K562 (cell line): Measurements from ENCODE around the gene TMEM181. TPM values are rescaled to one million over a fixed set of nuclear protein-coding genes. Genes with fewer than 3 reads are reported as not detected.
"Not testable (repeated sequence)": the region's sequence is repeated elsewhere in the genome, so short reads cannot be mapped to it uniquely, and the experiment has no call there.

Source experiments
- ATAC-seq: fragments of 200-7000 bp; cut with Tn5 transposase; 3 replicates; pipeline ENCODE4 v1.9.1; 2020; ENCODE audit warnings: moderate library complexity
- BruUV-seq: library from RNA; stranded (reverse); fragments of 400-500 nt; replicated peaks from 2 replicates; lab custom pipeline; 2021; lab: Mats Ljungman, UMichigan
- CTCF ChIA-PET: fragments of 300-600 bp; formaldehyde crosslinking; extraction: SDS; loops from one replicate; lab custom pipeline; 2021; ENCODE audit warnings: low intra/inter-chr PET ratio; lab: Yijun Ruan, JAX
- POLR2A ChIA-PET: fragments of 300-600, 350-650 bp; sonication (Branson Sonifier 250); formaldehyde crosslinking; extraction: SDS; loops from one replicate; lab custom pipeline; 2021; ENCODE audit warnings: antibody characterized with exemption, inconsistent platforms; lab: Yijun Ruan, JAX
- DNase-seq, 4 experiments: peaks; one replicate each; pipeline versions ENCODE4 v3.0.0 to v3.0.0-alpha.2; 2011 to 2018; ENCODE audit warnings: low spot score in 3 of 4, mixed read lengths in 3 of 4; ENCODE audit errors: extremely low read depth in 1 of 4
- FAIRE-seq: peaks from 2 replicates; lab custom pipeline; 2011; peaks lifted over from hg19 to GRCh38; lab: Jason Lieb, UNC
- H2AFZ ChIP-seq: 2 replicates; pipeline ENCODE4 v1.6.0; 2011; ENCODE audit warnings: low read depth, low read length, control low read depth, inconsistent platforms
- H3K27ac ChIP-seq: fragments of 200-600 bp; 3 replicates; pipeline ENCODE4 v1.8.0; 2011; ENCODE audit warnings: low read depth, mild to moderate bottlenecking, control low read depth, inconsistent platforms, low read length, moderate library complexity, mixed read lengths; ENCODE audit errors: extremely low read depth
- H3K27me3 ChIP-seq, 2 experiments: fragments of 300-600 bp in 1 of 2; 2 replicates in 1 of 2; 3 replicates in 1 of 2; pipeline versions ENCODE4 v1.6.0 to v1.8.0; 2011; ENCODE audit warnings: inconsistent platforms in 2 of 2, low read length in 2 of 2, mild to moderate bottlenecking in 1 of 2, mixed read lengths in 1 of 2, moderate library complexity in 1 of 2; ENCODE audit not compliant: control insufficient read depth in 2 of 2, insufficient read depth in 2 of 2
- H3K36me3 ChIP-seq: fragments of 300-600 bp; 3 replicates; pipeline ENCODE4 v1.8.0; 2011; ENCODE audit warnings: mild to moderate bottlenecking, low read length, inconsistent platforms; ENCODE audit not compliant: control insufficient read depth, insufficient read depth
- H3K4me1 ChIP-seq, 2 experiments: fragments of 200-600 bp in 1 of 2; replicated peaks in 1 of 2; 2 replicates in 1 of 2; 3 replicates in 1 of 2; pipeline versions ENCODE4 v1.5.1 to v1.8.0; 2011; ENCODE audit warnings: inconsistent platforms in 2 of 2, low read length in 2 of 2, mild to moderate bottlenecking in 1 of 2, mixed read lengths in 1 of 2, moderate library complexity in 1 of 2; ENCODE audit not compliant: control insufficient read depth in 2 of 2, insufficient read depth in 2 of 2
- H3K4me2 ChIP-seq: 2 replicates; pipeline ENCODE4 v1.6.1; 2011; ENCODE audit warnings: low read length, control low read depth, inconsistent platforms, mixed read lengths; ENCODE audit not compliant: insufficient read depth
- H3K4me3 ChIP-seq: fragments of 200-600 bp; sonication (generic), shearing (Covaris generic); 2 replicates; pipeline ENCODE4 v1.5.1; 2016; ENCODE audit warnings: control low read depth, inconsistent platforms
- H3K79me2 ChIP-seq: fragments of 200-600 bp; 3 replicates; pipeline ENCODE4 v1.8.0; 2011; ENCODE audit warnings: low read length, inconsistent platforms; ENCODE audit not compliant: control insufficient read depth, insufficient read depth
- H3K9ac ChIP-seq, 2 experiments: 2 replicates each; pipeline versions ENCODE4 v1.6.0 to v1.6.1; 2011; ENCODE audit warnings: low read depth in 2 of 2, low read length in 2 of 2, control low read depth in 1 of 2, inconsistent platforms in 1 of 2, mild to moderate bottlenecking in 1 of 2, mixed read lengths in 1 of 2; ENCODE audit not compliant: insufficient read depth in 1 of 2
- H3K9me1 ChIP-seq: one replicate; pipeline ENCODE4 v1.6.0; 2011; ENCODE audit warnings: inconsistent platforms, mild to moderate bottlenecking, low read length, moderate library complexity; ENCODE audit not compliant: control insufficient read depth, insufficient read depth
- H3K9me3 ChIP-seq: replicated peaks from 2 replicates; pipeline ENCODE4 v1.5.1; 2011; ENCODE audit warnings: low read depth, low read length, inconsistent platforms; ENCODE audit not compliant: control insufficient read depth, insufficient read depth
- H4K20me1 ChIP-seq: replicated peaks from 2 replicates; pipeline ENCODE4 v1.6.1; 2011; ENCODE audit warnings: low read length, inconsistent platforms, mixed read lengths; ENCODE audit not compliant: control insufficient read depth, insufficient read depth
- WGBS: fragments of 100-300 bp; shearing (Covaris generic); methylation state at CpG from one replicate; pipeline ENCODE4 v1.1.6; 2016; ENCODE audit warnings: low coverage, mixed read lengths; ENCODE audit not compliant: insufficient coverage; ENCODE audit errors: missing lambda C conversion rate; 5-methylcytosine and 5-hydroxymethylcytosine counted together
- in situ Hi-C: fragments of 300-500 bp; cut with MboI; formaldehyde crosslinking; loops from 4 replicates; pipeline ENCODE4 v1.15.0; 2018; ENCODE audit warnings: inconsistent platforms, mixed read lengths
- intact Hi-C: fragments of 100-400 bp; cut with micrococcal nuclease; formaldehyde crosslinking; loops from 2 replicates; pipeline ENCODE4 v1.14.2; 2022
- polyA plus RNA-seq, 8 experiments: library from polyadenylated mRNA; depleted of rRNA in 4 of 8; stranded (reverse) in 5 of 8; unstranded in 3 of 8; fragments of >200 nt; fragmentation: Nextera tagmentation in 2 of 8; fragmentation: Illumina TruSeq in 1 of 8; extraction: Ambion mirVana in 2 of 8; extraction: Trizol in 1 of 8; gene quantifications; 2 replicates each; pipeline versions ENCODE4 v1.2.1 to v1.2.3, GENCODE V29; 2011 to 2014; ENCODE audit warnings: inconsistent platforms in 1 of 8, missing spikeins in 1 of 8
- total RNA-seq, 7 experiments: library from RNA; depleted of rRNA in 6 of 7; stranded (reverse); fragments of >200 nt in 6 of 7; fragmentation: Illumina TruSeq in 2 of 7; extraction: Trizol in 2 of 7; gene quantifications; 2 replicates each; pipeline versions ENCODE4 v1.2.1 to v1.2.3, GENCODE V29; 2011 to 2021; ENCODE audit warnings: low replicate concordance in 1 of 7
- TF ChIP-seq, protein P1 (sequence below): sonication (generic); formaldehyde crosslinking; IDR thresholded peaks from 2 replicates; pipeline ENCODE4 v1.8.1; 2023; ENCODE audit warnings: mild to moderate bottlenecking, missing genetic modification reagents
- TF ChIP-seq, protein P2 (sequence below): sonication (generic); formaldehyde crosslinking; IDR thresholded peaks from 2 replicates; pipeline ENCODE4 v1.8.0; 2022; ENCODE audit warnings: missing genetic modification reagents, mild to moderate bottlenecking, moderate library complexity, borderline replicate concordance

Gene TMEM181
- total and polyA plus RNA-seq, 9 of the 15 experiments (the other 6 are each of a cell fraction or from before 2014, with no cell fraction given) = 5.6 to 27.2 (median 19.9) TPM

DNA sequence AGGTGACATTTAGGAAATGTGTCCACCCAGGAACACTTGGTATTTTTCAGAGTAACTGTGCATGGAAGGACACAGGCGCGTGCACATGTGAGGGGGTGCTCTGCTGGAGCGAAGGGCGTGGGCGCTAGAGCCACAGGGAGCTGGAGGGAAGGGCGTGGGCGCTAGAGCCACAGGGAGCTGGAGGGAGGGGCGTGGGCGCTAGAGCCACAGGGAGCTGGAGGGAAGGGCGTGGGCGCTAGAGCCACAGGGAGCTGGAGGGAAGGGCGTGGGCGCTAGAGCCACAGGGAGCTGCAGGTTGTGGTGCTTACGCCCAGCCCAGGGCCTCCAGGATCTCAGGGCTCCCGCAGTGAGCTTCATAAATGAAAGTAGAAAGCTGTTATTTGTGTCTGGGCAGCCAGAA is 46.1 kb downstream of the TMEM181 start:
- H3K27me3 ChIP-seq, H2AFZ ChIP-seq, BruUV-seq, FAIRE-seq, H3K4me3 ChIP-seq, in situ Hi-C loops, ATAC-seq, H3K9me3 ChIP-seq, H3K4me2 ChIP-seq, H3K4me1 ChIP-seq, H3K27ac ChIP-seq, H3K79me2 ChIP-seq, H4K20me1 ChIP-seq, H3K9ac ChIP-seq, intact Hi-C loops, H3K9me1 ChIP-seq, DNase-seq: not testable (repeated sequence)
- CTCF ChIA-PET = interaction anchor here (0.8 kb wide), 2 partner anchors 161 to 392 kb away, joined by 3 read pairs; no protein-coding TSS in a partner anchor
- TF ChIP-seq, protein P1, sequence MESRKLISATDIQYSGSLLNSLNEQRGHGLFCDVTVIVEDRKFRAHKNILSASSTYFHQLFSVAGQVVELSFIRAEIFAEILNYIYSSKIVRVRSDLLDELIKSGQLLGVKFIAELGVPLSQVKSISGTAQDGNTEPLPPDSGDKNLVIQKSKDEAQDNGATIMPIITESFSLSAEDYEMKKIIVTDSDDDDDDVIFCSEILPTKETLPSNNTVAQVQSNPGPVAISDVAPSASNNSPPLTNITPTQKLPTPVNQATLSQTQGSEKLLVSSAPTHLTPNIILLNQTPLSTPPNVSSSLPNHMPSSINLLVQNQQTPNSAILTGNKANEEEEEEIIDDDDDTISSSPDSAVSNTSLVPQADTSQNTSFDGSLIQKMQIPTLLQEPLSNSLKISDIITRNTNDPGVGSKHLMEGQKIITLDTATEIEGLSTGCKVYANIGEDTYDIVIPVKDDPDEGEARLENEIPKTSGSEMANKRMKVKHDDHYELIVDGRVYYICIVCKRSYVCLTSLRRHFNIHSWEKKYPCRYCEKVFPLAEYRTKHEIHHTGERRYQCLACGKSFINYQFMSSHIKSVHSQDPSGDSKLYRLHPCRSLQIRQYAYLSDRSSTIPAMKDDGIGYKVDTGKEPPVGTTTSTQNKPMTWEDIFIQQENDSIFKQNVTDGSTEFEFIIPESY (CRISPR knock-in tag) = peak; percentile 94
- TF ChIP-seq, protein P2, sequence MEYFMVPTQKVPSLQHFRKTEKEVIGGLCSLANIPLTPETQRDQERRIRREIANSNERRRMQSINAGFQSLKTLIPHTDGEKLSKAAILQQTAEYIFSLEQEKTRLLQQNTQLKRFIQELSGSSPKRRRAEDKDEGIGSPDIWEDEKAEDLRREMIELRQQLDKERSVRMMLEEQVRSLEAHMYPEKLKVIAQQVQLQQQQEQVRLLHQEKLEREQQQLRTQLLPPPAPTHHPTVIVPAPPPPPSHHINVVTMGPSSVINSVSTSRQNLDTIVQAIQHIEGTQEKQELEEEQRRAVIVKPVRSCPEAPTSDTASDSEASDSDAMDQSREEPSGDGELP (CRISPR knock-in tag) = peak; percentile 19; the same call in 1 of the 2 replicates
- POLR2A ChIA-PET = interaction anchor here (0.6 to 1.0 kb wide), 3 partner anchors 17 to 53 kb away, joined by 3 read pairs; no protein-coding TSS in a partner anchor
- peaks cover 94% of the 10 kb centered on the region for H3K36me3 ChIP-seq
- 85% methylated on average over 13 of the region's 15 CpGs for WGBS
